Kidney epithelial cell (primary cell): ENCODE measurements around the gene ZSCAN9. TPM values are rescaled to one million over a fixed set of nuclear protein-coding genes. Genes with fewer than 3 reads are reported as not detected.
A peak's percentile ranks its signal among the peaks of the same experiment; 100 is the strongest.

ENCODE experiments used
- DNase-seq: peaks from one replicate; pipeline ENCODE4 v3.0.0-alpha.2; 2010; ENCODE audit warnings: low read depth
- H3K27me3 ChIP-seq: 2 replicates; pipeline ENCODE4 v1.6.0; 2011; ENCODE audit warnings: low read length; ENCODE audit not compliant: control insufficient read depth, insufficient read depth
- H3K36me3 ChIP-seq: 2 replicates; pipeline ENCODE4 v1.5.1; 2011; ENCODE audit warnings: low read length; ENCODE audit not compliant: control insufficient read depth, insufficient read depth
- H3K4me3 ChIP-seq: 2 replicates; pipeline ENCODE4 v1.5.1; 2011; ENCODE audit warnings: low read depth, mild to moderate bottlenecking, control low read depth, low read length
- total RNA-seq: library from RNA; depleted of rRNA; stranded (reverse); fragments of >200 nt; gene quantifications from 2 replicates; pipeline ENCODE4 v1.2.3, GENCODE V29; 2015
- TF ChIP-seq, protein P1 (sequence below): IDR thresholded peaks from 2 replicates; pipeline ENCODE4 v1.5.1; 2011; ENCODE audit warnings: mild to moderate bottlenecking, moderate library complexity, low read length, control low read depth, inconsistent platforms; ENCODE audit not compliant: insufficient read depth, poor library complexity, severe bottlenecking

ZSCAN9 gene
- total RNA-seq, 1 donor from 2014 or later, result 23.7 TPM

DNA sequence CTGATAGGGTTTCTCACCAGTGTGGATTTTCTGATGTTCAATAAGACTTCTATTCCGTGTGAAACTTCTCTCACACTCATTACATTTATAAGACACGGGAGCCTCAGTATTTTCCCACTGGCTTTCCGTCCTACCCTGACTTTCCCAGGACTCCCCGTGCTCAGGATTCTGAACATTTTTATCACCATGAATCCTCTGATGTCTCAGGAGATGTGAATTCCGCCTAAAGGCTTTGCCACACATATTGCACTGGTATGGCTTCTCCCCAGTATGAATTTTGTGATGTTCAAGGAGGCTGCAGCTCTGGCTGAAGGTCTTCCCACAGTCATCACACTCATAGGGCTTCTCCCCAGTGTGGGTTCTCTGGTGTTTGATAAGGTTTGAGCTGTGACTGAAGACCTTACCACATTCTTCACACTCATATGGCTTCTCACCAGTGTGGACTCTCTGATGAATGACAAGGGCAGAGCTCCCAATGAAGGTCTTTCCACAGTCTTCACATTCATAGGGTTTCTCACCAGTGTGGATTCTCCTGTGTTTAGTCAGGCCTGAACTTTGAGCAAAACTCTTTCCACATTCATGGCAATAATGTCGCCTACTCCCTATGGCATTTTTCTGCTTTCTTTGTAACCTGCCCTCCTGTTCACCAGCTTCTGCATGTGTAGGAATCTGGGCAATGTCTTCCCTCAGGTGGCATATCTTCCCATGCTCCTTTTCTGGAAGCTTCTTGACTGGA, 20.3 kb downstream of the ZSCAN9 start:
- DNase-seq, result no peak
- H3K4me3 ChIP-seq, result no peak overlapping the region
- H3K27me3 ChIP-seq, result no peaks in the 10 kb centered on the region
- H3K36me3 ChIP-seq, result peaks cover 3% of the 10 kb centered on the region
- TF ChIP-seq, protein P1, sequence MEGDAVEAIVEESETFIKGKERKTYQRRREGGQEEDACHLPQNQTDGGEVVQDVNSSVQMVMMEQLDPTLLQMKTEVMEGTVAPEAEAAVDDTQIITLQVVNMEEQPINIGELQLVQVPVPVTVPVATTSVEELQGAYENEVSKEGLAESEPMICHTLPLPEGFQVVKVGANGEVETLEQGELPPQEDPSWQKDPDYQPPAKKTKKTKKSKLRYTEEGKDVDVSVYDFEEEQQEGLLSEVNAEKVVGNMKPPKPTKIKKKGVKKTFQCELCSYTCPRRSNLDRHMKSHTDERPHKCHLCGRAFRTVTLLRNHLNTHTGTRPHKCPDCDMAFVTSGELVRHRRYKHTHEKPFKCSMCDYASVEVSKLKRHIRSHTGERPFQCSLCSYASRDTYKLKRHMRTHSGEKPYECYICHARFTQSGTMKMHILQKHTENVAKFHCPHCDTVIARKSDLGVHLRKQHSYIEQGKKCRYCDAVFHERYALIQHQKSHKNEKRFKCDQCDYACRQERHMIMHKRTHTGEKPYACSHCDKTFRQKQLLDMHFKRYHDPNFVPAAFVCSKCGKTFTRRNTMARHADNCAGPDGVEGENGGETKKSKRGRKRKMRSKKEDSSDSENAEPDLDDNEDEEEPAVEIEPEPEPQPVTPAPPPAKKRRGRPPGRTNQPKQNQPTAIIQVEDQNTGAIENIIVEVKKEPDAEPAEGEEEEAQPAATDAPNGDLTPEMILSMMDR, result no peak

DNA sequence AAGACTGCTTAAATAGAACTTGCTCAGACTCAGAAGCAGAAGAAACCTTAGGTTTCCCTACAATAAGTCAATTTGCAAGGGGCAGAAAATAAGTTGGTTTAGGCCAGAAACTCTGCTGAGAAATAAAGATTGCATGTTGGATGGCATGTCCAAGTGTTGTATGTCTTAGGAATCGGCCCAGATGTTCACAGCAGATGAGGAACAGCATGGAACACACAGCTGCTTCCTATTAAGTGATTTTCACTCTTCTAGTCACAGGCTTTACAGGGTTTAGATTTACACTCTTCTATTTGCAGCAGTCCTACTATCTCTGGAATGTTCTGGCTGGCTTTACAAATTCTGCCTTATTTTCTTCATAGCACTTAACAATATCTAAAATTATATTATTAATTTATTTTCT, 23.8 kb downstream of the ZSCAN9 start:
- DNase-seq, result no peak
- H3K36me3 ChIP-seq, result peaks cover 3% of the 10 kb centered on the region
- H3K27me3 ChIP-seq, result no peaks in the 10 kb centered on the region
- no peak overlapping the region for H3K4me3 ChIP-seq
- TF ChIP-seq, protein P1, result no peak

DNA sequence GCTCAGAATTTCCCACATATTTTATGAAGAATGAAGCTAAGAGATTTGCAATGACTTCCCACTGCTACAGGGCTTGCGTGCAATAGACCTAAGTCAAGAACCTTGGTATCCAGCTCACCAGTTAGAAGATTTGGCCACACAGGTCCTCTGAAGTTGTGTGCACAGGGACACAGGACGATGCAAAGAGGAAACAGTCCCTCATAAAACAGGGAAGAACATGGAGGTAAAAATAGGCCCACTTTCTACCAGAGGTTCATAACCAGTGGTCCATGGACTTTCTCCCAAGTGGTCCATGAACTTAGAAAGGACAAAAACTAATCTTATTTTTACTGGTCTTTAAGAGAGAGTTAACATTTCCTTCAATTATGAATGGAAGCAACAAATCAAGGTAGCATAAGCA, 25.7 kb downstream of the ZSCAN9 start:
- TF ChIP-seq, protein P1, result no peak
- Histone ChIP-seq H3K4me3 (no peak overlapping the region), H3K36me3 (peaks cover 1% of the 10 kb centered on the region), H3K27me3 (no peaks in the 10 kb centered on the region)
- no peak for DNase-seq

DNA sequence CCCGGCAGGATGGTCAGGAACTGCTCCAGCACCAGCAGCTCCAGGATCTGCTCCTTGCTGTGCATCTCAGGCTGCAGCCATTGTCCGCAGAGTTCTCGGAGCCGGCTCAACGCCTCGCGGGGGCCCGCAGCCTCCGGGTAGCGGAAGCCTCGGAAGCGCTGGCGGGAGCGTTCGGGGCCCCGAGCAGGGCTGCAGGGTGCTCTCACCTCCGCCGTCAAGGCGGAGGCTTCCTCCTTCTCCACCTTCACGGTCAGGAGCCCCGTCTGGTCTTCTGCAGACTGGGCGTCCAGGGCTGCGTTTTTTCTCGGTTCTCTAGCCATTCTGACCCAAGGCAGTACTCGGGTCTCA, 26.6 kb downstream of the ZSCAN9 start:
- TF ChIP-seq, protein P1, result no peak
- peak overlapping the region; percentile 96 for H3K4me3 ChIP-seq
- peaks cover 1% of the 10 kb centered on the region for H3K36me3 ChIP-seq
- H3K27me3 ChIP-seq, result no peaks in the 10 kb centered on the region
- DNase-seq, result no peak

DNA sequence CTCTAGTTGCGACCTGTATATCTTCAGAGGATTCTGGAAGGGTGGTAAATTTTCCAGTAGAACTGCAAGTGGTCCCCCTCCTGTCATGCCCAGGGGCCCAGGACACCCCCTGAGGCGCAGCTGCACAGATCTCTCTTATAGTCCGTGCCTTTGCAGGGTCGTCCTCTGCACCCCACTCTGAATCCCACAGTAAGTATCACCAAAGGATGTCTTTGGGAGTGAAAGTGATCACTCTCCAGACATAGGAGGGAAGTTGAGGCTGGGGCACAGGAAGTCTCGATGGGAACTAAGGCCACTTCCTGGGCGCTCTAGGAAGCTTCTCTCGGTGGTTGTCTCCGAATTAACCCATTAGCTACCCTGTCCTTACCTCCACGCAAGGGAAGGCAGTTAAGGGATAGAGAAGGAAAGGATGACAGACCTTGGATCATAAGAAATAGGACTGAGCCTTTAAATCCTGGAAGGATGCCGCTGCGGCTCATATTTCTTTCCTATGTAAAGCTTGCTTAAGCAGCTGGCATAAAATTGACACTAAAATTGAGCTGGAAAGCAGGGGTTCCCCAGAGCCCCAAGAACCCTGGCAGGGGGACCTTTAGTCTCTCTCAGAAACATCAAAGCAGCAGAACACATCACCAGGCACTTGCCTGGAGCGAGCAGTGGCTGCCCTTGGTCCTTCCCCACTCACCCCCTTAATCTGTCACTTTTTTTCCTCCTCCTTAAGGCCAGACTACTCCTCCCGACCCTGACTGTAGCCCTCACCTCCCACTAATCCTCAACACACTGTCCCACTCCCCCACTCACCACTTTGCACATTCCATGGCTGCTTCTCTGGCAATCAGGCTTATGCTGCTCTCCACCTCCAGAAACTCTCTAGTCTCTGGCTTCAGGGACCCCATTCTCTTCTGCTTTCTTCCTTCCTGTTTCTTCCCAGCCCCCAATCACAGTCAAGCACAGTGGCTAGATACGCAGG, 27.2 kb downstream of the ZSCAN9 start, which contains the start of gene ZKSCAN4:
TSS of gene ZKSCAN4 (minus strand) at position 261 of the 967 bp plus-strand sequence. CDS start 289 bp downstream, outside the sequence.
- DNase-seq, result peak; percentile 71
- H3K4me3 ChIP-seq, result peak within 1 kb of the TSS; percentile 96
- H3K27me3 ChIP-seq, result no peaks in the 10 kb centered on the region
- TF ChIP-seq, protein P1, result no peak
- H3K36me3 ChIP-seq, result peaks cover 1% of the 10 kb centered on the region
